ENCODE measurements around the gene NEU2. TPM values are rescaled to one million over a fixed set of nuclear protein-coding genes. Genes with fewer than 3 reads are reported as not detected.

NEU2 gene
- not detected in 2 replicates for total RNA-seq (2014; rRNA removed)
- polyA plus RNA-seq (2012) = not detected

DNA sequence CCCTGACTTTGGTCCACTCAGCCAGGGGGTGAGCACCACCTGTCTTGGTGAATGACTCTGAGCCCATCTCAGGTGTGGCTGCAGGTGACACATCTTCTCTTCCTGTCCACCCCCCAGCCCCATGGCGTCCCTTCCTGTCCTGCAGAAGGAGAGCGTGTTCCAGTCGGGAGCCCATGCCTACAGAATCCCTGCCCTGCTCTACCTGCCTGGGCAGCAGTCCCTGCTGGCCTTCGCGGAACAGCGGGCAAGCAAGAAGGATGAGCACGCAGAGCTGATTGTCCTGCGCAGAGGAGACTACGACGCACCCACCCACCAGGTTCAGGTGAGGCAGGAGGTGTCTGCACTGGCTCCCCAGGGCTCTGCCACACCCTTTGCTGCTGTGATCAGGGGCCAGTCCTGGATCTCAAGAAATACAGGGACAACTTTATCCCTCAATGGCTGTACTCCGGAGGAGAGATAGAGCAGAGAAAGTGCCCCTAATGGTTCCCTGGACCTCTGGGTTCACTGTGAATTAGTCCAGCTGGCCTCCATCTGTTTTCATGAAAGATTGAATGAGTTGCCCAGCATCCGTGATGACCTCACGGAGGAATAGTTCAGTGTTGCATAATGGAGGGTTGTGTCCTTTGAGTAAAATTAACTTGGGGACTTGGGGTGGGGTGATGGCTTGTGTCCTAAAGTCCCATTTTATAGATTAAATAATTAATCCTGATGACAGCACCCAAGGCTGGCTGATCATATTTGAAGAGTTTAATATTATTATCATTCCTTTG lies at the start of gene NEU2:
Gene NEU2, plus strand, starts transcription at position 122 of the 770 bp plus-strand sequence. Its CDS starts 0 bp downstream, at position 122.
- no peak for DNase-seq (ENCODE audit: low read depth)

DNA sequence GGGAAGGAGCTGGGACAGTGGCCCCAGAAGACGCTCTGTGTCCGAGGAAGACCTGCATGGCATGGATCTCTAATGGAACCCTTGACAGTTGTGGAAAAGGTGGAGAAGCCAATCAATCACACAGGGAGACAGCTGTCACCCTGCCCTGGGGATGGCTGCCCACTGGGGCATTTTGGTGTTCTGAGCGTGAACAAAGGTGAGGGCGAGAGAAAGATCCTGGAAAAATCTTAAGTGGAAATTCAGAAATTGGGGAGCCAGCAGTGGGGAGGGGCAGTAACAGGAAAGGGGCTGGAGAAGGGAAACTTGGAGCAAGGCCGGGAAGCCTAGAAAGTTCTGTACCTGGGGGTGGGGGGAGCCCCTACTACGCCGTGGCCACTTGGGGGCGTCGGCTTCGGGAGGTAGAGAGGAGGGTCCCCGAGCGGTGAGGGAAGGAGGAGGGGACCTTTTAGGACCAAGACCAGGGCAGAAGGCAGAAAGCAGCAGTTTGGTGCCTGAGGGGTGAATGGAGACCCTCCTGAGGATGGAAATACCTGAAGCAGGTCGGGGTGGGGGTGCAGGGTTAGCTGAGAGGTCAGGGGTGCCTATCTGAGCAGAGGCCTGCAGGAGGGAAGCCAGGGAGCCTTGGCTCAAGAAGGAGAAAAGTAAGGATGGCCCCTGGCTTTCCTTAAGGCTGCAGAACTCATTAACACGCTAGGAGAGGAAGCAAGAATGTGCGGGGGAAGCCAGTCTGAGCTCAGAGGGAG lies 49.4 kb upstream of the NEU2 start:
- no peak for DNase-seq (ENCODE audit: low read depth)

DNA sequence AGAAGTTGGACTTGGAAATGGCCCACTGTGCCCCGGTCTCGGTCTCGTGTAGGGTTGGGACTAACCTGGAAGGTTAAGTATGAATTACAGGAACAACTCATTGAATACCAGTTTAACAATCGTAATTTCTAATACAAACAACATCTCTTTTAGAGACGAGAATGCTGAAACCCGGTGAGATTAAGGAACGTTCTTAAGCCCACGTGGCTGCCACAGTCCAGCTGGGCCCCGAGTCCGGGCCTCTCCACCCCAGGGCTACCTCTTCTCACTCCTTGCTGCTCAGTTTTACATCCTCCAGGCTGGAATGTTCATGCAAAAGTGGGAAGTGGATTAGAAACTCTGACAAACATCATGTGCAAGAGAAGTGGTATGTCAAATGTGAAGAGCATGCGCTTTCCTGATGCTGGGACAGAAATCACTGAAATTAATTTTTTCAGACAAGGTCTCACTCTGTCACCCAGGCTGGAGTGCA lies 48.8 kb upstream of the NEU2 start:
- no peak for DNase-seq (ENCODE audit: low read depth)

DNA sequence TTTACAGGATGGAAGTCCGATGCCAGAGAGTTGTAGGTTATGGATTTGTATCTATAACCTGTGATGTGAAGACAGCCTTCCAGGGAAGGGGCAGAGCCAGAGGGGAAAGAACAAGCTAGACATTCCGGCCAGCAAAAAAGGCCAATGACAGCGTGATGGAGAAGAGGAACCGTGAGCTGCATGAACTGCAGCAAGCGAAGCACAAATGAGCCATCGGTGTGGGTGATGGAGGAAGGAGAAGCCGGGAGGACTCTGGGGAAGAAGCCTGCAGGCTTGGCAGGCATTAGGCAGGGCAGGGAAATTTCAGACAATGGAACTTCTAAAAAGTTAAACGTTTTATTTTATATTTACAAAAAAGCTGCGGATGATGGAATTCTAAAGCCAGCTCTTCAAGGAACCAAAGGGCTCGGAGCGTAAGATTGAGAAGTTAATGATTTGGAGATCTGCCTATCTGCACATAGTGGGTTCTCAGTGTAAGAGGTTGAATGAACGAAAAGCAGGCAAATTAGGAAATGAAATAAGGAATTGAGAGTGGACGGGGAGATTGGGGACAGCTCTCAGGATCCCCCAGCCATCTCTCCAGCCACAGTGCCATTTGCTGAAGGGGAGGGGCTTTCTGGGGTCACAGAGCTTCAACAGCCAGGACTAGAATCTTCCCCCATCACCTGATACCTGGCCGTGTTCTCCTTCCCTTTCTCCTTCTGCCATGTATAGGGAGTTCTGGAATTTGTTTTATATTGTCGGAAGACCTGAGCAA lies 47.8 kb upstream of the NEU2 start:
- DNase-seq (ENCODE audit: low read depth) = no peak

DNA sequence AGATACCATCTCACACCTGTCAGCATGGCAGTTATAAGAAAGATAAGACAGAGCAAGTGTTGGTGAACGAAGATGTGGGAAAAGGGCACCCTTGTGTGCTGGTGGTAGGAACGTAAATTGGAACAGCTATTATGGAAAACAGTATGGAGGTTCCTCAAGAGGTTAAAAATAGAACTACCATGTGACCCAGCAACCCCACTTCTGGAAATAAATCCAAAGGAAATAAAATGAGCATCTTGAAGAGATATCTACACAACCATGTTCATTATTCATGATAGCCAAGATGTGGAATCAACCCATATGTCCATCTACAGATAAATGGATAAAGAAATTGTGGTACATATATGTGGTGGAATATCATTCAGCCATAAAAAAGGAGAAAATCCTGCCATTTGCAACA lies 46.3 kb upstream of the NEU2 start:
- no peak for DNase-seq (ENCODE audit: low read depth)

DNA sequence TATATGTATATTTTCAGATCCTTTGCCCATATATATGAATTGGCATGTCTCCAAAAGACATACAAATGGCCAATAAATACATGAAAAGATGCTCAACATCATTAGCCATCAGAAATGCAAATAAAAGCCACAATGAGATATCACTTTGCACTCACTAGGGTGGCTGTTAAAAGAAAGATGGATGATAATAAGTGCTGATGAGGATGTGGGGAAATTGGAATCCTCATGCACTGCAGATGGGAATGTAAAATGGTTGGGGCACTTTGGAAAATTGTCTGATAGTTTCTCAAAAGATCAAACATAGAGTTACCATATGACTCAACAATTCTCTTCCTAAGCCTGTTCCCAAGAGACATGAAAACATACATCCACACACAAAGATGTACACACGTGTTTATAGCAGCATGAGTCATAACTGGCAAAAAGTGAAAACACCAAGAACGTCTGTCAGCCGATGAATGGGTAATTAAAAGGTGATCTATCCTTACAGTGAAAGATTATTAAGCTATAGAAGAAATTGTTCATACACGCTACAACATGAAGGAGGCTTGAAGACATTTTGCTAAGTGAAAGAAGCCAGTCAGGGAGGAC lies 39.1 kb upstream of the NEU2 start:
- no peak for DNase-seq (ENCODE audit: low read depth)

DNA sequence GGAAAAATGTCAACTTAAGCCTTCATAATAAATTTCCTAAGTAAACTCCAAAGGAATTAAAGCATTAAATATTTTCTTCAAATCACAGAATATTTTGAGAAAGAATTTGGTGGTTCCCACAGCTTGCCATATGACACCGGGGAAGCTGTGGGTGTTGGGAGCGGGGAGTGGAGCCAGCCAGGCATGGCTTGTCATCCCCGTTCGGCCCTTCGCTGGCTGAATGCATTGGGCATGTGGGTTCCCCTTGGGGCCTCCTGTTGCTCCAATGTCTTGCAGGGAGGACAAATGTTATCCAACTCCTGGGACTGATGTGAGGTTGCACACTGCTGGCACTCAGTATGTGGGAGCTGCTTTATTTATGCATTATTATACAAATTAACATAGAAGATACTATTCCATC lies 38.0 kb upstream of the NEU2 start:
- no peak for DNase-seq (ENCODE audit: low read depth)

DNA sequence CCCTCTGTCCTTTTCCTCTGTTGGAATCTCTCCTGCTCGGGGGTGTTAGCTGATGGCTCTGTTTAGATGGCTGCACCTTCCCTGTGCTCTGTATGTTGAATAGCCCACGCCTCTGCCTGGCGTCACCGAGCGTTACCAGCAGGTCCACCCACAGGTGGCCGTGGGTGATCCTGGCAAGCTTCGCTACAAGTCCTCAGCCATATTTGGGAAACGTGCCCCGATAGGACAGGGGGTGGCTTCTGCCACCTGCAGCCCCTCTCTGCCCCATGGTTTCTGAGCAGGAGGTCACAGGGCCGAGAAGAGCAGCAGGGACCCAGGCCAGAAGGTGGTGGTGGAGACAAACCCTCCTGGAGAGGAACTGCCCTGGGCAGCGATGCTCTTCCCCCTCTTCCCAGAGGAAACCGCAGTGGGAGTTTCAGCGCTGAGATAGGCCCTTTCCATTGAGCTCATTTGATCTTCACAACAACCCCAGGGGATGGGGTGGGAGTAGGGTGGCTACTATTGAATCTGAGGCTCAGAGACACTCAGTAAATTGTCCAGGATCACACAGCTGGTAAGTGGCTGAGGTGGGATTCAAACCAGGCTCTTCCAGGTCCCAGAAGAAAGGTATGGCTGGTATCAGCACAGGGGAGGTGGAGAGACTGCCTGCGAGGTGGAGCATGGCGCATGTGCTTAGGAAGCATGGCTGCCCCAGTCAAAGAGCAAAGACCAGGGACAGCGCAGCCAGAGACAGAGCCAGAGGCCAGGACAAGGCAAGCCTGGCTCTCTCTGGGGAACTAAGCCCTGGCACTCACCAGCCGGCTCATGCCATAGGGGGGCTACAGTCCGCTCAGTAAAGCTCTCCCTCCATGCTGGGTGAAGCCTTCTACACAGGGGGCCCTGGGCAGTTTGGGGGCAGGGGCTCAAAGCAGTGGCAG lies 34.5 kb upstream of the NEU2 start:
- DNase-seq (ENCODE audit: low read depth) = no peak

DNA sequence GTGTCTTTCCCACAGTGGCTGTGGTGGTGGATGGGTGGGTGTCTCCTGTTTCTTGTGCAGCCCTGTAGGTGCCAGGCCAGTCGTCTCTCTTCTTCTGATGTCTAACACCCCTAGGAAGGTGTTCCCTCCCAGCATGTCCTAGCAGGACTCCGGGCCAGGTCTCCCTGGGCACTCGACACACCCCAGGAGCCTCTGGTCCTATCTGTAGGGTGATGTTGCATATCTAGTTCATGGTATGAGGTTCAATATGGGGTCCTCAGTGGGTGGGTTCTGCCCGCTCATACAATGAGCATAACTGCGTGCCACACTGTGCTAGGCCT lies 33.8 kb upstream of the NEU2 start:
- DNase-seq (ENCODE audit: low read depth) = no peak

DNA sequence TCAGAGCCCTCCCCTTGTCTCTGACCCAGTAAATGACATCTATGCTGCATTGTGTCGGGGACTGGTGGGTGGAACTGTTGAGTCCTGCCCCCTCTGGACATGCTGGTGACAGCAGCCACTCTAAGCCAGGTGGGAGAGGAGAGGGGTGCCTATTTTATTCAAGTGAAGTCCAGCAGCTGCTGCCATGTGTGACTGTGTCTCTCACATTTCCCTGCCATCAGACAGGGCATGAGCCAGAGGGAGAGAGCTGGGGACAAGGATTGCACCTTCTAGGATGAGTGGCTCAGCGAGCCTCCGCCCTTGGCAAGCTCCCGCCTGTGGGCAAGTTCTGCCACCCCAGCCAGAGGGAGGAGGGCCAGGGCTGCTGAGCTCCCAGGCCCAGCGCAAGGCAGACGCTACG lies 33.1 kb upstream of the NEU2 start:
- no peak for DNase-seq (ENCODE audit: low read depth)

DNA sequence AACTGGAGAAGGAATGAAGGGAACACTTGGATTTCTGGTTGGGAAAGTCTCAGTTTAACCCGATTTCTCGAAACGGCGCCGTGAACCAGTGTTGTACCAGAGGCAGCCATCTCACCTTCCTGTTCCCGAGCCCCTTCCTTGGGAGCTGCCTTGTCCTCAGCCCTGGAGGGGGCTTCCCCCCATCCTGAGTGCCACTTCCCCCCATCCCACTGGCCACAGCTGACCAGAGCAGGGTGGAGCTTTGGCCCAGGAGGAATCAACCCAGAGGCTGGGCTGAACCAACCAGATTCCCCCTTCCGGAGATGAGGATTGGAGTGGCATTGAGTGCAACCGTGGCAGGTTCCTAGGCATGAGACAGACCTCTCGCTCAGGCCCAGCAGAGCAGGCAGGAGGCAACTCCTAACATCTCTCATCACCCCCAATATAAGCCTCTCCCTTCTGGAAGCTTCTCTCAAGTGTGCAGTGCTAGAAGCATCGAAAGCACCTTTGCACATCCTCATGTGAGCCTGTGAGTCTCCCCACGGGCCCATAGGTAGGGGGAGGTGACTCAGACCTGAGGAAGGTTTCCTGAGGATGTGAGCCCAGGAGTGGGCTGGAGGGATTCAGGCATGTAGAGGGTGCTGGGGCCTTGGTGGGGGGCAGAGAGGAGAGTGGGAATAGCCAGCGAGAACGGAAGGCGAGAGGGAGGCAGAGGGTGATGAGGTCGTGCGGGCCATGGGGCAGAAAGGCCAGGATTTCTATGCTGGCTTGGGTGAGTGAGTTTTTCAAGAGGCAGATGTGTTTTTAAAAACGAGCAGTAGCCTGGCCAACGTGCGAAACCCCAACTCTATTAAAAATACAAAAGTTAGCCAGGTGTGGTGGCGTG lies 31.4 kb upstream of the NEU2 start:
- DNase-seq (ENCODE audit: low read depth) = no peak

DNA sequence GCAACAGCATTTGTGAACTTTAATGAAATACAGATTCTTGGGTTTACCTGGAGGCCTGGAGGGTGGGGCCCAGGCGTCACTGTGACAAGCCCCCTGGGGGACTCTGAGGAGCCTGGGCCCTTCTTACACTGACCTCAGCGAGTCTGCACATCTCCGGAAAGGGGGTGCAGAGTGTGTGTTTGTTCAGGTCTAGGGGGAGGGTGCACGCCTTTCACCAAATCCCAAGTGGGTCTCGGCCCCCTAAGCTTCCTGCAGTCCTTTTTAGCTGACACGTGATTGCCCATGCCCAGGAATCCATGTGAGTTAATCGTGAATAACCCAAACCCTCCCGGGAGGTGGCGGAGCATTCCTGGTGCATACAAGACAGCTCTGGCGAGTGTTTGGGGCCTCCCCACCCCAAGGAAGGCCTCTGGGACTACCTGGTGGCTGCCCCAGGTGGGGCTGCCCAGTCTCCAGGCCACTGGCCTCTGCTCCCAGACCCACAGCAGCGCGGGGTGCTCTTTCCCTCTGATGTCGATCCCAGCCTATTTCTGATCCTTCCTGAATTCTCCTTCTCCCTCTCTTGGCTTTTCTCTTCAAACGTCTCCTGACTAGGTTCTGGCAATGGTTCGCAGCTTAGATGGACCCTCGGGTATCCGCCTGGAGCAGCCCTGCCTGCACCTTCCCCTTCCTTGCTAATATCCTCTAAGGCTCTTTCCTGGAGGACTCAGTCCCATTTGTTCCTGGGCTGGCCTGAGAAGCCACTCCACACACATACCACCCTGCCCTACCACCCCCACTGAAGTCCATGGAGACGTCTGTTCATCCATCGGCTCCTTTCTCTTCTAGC lies 29.4 kb upstream of the NEU2 start:
- no peak for DNase-seq (ENCODE audit: low read depth)

DNA sequence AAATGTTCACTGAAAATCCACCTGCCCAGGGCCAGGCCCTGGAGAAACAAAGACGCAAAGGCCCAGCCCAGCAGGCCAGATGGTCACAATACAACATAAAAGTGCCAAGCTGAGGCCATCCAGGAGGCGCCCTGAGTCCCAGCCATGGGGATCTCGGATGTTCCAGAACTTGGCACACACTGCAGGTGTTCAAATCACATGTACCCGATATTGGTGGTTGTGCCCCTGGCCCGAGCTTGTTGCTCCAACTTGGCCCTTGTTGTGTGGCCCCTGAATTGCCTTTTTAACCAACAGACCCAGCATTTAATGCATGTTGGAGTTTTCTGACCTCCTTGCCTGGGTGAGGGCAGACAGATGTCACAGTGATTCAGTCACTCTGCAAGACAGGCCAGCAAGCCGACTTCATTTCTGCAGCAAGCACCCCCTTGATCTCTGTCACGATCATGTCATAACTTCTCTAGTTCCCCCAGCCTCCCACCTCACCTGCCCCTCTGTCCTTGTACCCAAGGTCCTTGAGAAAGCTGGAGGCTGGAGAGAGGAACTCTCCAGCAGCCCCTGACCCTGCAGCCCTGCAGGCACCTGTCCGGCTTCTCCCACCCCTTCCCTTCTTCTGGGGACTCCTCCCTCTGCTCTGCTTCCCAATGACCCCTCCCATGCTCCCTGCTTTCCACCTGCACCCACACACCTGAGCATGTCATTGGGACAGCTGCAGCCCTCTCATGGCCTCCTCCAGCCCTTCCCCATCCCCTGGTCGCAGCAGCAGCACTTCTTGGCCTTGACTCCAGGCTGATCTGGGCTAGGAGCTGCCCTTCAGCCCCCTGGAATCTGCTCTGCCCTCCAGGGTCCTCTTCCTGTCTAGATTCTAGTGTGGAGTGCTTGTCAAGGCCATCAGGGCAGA lies 28.6 kb upstream of the NEU2 start:
- no peak for DNase-seq (ENCODE audit: low read depth)

DNA sequence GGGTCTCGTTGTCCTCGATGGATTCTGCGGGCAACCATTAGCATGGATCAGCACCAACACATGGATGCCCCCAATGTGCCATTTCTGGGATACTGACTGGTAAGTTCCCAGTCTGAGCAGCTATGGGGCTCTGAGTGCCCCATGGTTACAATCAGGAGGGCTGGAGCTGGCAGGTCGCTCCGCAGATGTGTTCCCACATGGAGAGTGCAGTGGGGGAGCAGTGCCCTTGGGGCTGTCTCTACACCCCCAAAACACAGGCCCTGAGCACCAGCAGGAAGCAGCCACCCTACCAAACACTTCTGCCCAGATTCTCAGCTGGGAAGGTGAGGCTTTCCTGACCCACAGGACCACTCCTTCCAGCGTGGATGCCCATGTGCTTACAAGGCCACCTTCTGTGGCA lies 27.4 kb upstream of the NEU2 start:
- no peak for DNase-seq (ENCODE audit: low read depth)

DNA sequence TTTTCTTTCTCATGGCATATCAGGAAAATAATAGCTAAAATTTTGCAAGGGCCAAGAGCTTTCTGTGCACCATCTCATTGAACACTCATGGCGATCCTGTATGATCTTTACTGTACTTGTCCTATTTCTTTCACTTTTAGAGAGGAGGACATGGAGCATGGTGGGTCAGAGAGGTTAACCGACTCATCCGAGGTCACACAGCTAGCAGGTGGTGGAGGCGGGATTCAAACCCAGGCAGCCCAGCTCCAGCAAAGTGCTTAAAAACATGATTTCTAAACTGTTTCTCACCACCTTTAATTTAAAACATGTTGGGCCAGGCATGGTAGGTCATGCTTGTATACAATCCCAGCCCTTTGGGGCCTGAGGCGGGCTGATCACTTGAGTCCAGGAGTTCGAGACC lies 25.8 kb upstream of the NEU2 start:
- no peak for DNase-seq (ENCODE audit: low read depth)

DNA sequence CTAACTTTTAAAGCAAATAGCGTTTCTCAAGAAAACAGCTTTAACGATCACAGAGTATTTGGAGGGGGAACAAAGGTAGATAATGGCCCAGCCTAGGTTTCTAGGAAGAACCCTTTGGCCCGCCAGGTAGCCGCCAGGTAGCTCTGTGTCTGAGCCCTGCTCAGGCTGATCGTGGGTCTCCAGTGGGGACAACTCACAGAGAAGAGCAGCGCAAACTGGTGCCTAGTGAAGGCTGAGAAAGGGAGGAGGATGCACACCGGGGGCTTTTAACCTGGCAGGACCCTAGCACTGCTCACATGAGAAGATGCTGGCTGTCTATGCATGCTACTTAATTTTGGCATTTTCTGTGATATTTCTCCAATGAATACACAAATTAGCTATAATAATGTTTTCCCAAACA lies 25.2 kb upstream of the NEU2 start:
- DNase-seq (ENCODE audit: low read depth) = no peak

DNA sequence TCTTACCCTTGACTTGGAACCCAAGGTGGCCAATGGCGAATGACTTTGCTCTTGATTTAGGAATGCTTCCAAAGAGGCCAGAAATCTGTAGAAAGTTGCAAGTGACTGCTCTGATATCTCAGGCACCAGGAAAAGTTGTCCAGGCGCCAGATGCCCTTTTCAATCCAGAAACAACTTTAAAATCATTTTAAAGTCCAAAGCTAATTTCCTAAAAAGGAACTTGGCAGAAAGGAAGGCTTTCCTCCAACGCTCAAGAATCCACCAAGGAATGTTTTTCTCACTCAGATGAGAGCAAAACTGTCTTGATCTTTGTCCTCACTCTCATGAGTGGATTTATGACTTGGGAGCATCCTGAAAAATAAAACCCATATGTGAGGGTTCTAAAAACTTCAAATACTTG lies 24.7 kb upstream of the NEU2 start:
- no peak for DNase-seq (ENCODE audit: low read depth)

DNA sequence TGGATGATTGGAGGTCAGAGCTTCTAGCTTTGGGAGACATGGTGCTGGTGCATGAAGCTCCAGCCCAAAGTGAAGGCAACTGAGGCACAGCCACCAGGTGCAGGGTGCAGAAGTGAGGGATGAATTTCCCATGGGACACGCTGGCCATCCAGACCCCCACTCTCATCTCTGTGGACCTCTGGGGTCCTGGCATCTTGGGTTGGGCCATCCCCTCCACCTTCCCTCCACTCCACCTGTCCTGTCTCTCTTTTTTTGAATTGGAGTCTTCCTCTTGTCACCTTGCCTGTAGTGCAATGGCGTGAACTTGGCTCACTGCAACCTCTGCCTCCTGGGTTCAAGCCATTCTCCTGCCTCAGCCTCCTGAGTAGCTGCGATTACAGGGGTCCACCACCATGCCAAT lies 22.8 kb upstream of the NEU2 start:
- DNase-seq (ENCODE audit: low read depth) = no peak
